K562 (cell line): ENCODE measurements around the gene MBD1. TPM values are rescaled to one million over a fixed set of nuclear protein-coding genes. Genes with fewer than 3 reads are reported as not detected.

Experiments
- ATAC-seq: fragments of 200-7000 bp; cut with Tn5 transposase; 3 replicates; pipeline ENCODE4 v1.9.1; 2020; ENCODE audit warnings: moderate library complexity
- BruUV-seq: library from RNA; stranded (reverse); fragments of 400-500 nt; replicated peaks from 2 replicates; lab custom pipeline; 2021; lab: Mats Ljungman, UMichigan
- CTCF ChIA-PET: fragments of 300-600 bp; formaldehyde crosslinking; extraction: SDS; loops from one replicate; lab custom pipeline; 2021; ENCODE audit warnings: low intra/inter-chr PET ratio; lab: Yijun Ruan, JAX
- POLR2A ChIA-PET: fragments of 300-600, 350-650 bp; sonication (Branson Sonifier 250); formaldehyde crosslinking; extraction: SDS; loops from one replicate; lab custom pipeline; 2021; ENCODE audit warnings: antibody characterized with exemption, inconsistent platforms; lab: Yijun Ruan, JAX
- DNase-seq, 4 experiments: peaks; one replicate each; pipeline versions ENCODE4 v3.0.0 to v3.0.0-alpha.2; 2011 to 2018; ENCODE audit warnings: low spot score in 3 of 4, mixed read lengths in 3 of 4; ENCODE audit errors: extremely low read depth in 1 of 4
- FAIRE-seq: peaks from 2 replicates; lab custom pipeline; 2011; peaks lifted over from hg19 to GRCh38; lab: Jason Lieb, UNC
- H2AFZ ChIP-seq: 2 replicates; pipeline ENCODE4 v1.6.0; 2011; ENCODE audit warnings: low read depth, low read length, control low read depth, inconsistent platforms
- H3K27ac ChIP-seq: fragments of 200-600 bp; 3 replicates; pipeline ENCODE4 v1.8.0; 2011; ENCODE audit warnings: low read depth, mild to moderate bottlenecking, control low read depth, inconsistent platforms, low read length, moderate library complexity, mixed read lengths; ENCODE audit errors: extremely low read depth
- H3K27me3 ChIP-seq, 2 experiments: fragments of 300-600 bp in 1 of 2; 2 replicates in 1 of 2; 3 replicates in 1 of 2; pipeline versions ENCODE4 v1.6.0 to v1.8.0; 2011; ENCODE audit warnings: inconsistent platforms in 2 of 2, low read length in 2 of 2, mild to moderate bottlenecking in 1 of 2, mixed read lengths in 1 of 2, moderate library complexity in 1 of 2; ENCODE audit not compliant: control insufficient read depth in 2 of 2, insufficient read depth in 2 of 2
- H3K36me3 ChIP-seq: fragments of 300-600 bp; 3 replicates; pipeline ENCODE4 v1.8.0; 2011; ENCODE audit warnings: mild to moderate bottlenecking, low read length, inconsistent platforms; ENCODE audit not compliant: control insufficient read depth, insufficient read depth
- H3K4me1 ChIP-seq, 2 experiments: fragments of 200-600 bp in 1 of 2; replicated peaks in 1 of 2; 2 replicates in 1 of 2; 3 replicates in 1 of 2; pipeline versions ENCODE4 v1.5.1 to v1.8.0; 2011; ENCODE audit warnings: inconsistent platforms in 2 of 2, low read length in 2 of 2, mild to moderate bottlenecking in 1 of 2, mixed read lengths in 1 of 2, moderate library complexity in 1 of 2; ENCODE audit not compliant: control insufficient read depth in 2 of 2, insufficient read depth in 2 of 2
- H3K4me2 ChIP-seq: 2 replicates; pipeline ENCODE4 v1.6.1; 2011; ENCODE audit warnings: low read length, control low read depth, inconsistent platforms, mixed read lengths; ENCODE audit not compliant: insufficient read depth
- H3K4me3 ChIP-seq: fragments of 200-600 bp; sonication (generic), shearing (Covaris generic); 2 replicates; pipeline ENCODE4 v1.5.1; 2016; ENCODE audit warnings: control low read depth, inconsistent platforms
- H3K79me2 ChIP-seq: fragments of 200-600 bp; 3 replicates; pipeline ENCODE4 v1.8.0; 2011; ENCODE audit warnings: low read length, inconsistent platforms; ENCODE audit not compliant: control insufficient read depth, insufficient read depth
- H3K9ac ChIP-seq, 2 experiments: 2 replicates each; pipeline versions ENCODE4 v1.6.0 to v1.6.1; 2011; ENCODE audit warnings: low read depth in 2 of 2, low read length in 2 of 2, control low read depth in 1 of 2, inconsistent platforms in 1 of 2, mild to moderate bottlenecking in 1 of 2, mixed read lengths in 1 of 2; ENCODE audit not compliant: insufficient read depth in 1 of 2
- H3K9me1 ChIP-seq: one replicate; pipeline ENCODE4 v1.6.0; 2011; ENCODE audit warnings: inconsistent platforms, mild to moderate bottlenecking, low read length, moderate library complexity; ENCODE audit not compliant: control insufficient read depth, insufficient read depth
- H3K9me3 ChIP-seq: replicated peaks from 2 replicates; pipeline ENCODE4 v1.5.1; 2011; ENCODE audit warnings: low read depth, low read length, inconsistent platforms; ENCODE audit not compliant: control insufficient read depth, insufficient read depth
- H4K20me1 ChIP-seq: replicated peaks from 2 replicates; pipeline ENCODE4 v1.6.1; 2011; ENCODE audit warnings: low read length, inconsistent platforms, mixed read lengths; ENCODE audit not compliant: control insufficient read depth, insufficient read depth
- HMG20A ChIP-seq: fragments of 450-650 bp; formaldehyde crosslinking; conservative IDR thresholded peaks from 2 replicates; pipeline ENCODE4 v1.4.0; 2020; ENCODE audit warnings: mild to moderate bottlenecking, mixed read lengths
- RFX1 ChIP-seq: fragments of 450-650 bp; IDR thresholded peaks from 2 replicates; pipeline ENCODE4 v1.6.1; 2016; ENCODE audit warnings: mild to moderate bottlenecking, moderate library complexity
- RHOXF2B ChIP-seq: fragments of 250-450 bp; sonication (Bioruptor Pico); conservative IDR thresholded peaks from 2 replicates; pipeline ENCODE4 v1.5.1; 2021
- ZNF431 ChIP-seq: sonication (generic); formaldehyde crosslinking; IDR thresholded peaks from 2 replicates; pipeline ENCODE4 v1.8.0; 2022; ENCODE audit warnings: mild to moderate bottlenecking, missing genetic modification reagents
- WGBS: fragments of 100-300 bp; shearing (Covaris generic); methylation state at CpG from one replicate; pipeline ENCODE4 v1.1.6; 2016; ENCODE audit warnings: low coverage, mixed read lengths; ENCODE audit not compliant: insufficient coverage; ENCODE audit errors: missing lambda C conversion rate; 5-methylcytosine and 5-hydroxymethylcytosine counted together
- in situ Hi-C: fragments of 300-500 bp; cut with MboI; formaldehyde crosslinking; loops from 4 replicates; pipeline ENCODE4 v1.15.0; 2018; ENCODE audit warnings: inconsistent platforms, mixed read lengths
- intact Hi-C: fragments of 100-400 bp; cut with micrococcal nuclease; formaldehyde crosslinking; loops from 2 replicates; pipeline ENCODE4 v1.14.2; 2022
- polyA plus RNA-seq, 8 experiments: library from polyadenylated mRNA; depleted of rRNA in 4 of 8; stranded (reverse) in 5 of 8; unstranded in 3 of 8; fragments of >200 nt; fragmentation: Nextera tagmentation in 2 of 8; fragmentation: Illumina TruSeq in 1 of 8; extraction: Ambion mirVana in 2 of 8; extraction: Trizol in 1 of 8; gene quantifications; 2 replicates each; pipeline versions ENCODE4 v1.2.1 to v1.2.3, GENCODE V29; 2011 to 2014; ENCODE audit warnings: inconsistent platforms in 1 of 8, missing spikeins in 1 of 8
- total RNA-seq, 7 experiments: library from RNA; depleted of rRNA in 6 of 7; stranded (reverse); fragments of >200 nt in 6 of 7; fragmentation: Illumina TruSeq in 2 of 7; extraction: Trizol in 2 of 7; gene quantifications; 2 replicates each; pipeline versions ENCODE4 v1.2.1 to v1.2.3, GENCODE V29; 2011 to 2021; ENCODE audit warnings: low replicate concordance in 1 of 7

The MBD1 gene
- total and polyA plus RNA-seq, 9 of the 15 experiments (the other 6 are each of a cell fraction or from before 2014, with no cell fraction given) = 3.0 to 59.7 (median 31.7) TPM

GRCh38 chr18:50297621-50298442 is 16.5 kb upstream of the MBD1 start:
- no peaks in the 10 kb centered on the region for H3K36me3 ChIP-seq
- H3K9me1 ChIP-seq = no peaks in the 10 kb centered on the region
- no peak overlapping the region for H3K9ac ChIP-seq
- no TSS peak for BruUV-seq
- POLR2A ChIA-PET = no interaction called here
- no peak overlapping the region for H3K4me3 ChIP-seq
- no peaks in the 10 kb centered on the region for H4K20me1 ChIP-seq
- FAIRE-seq = no peak
- no peak for DNase-seq
- H3K4me2 ChIP-seq = no peak overlapping the region
- no peaks in the 10 kb centered on the region for H3K27me3 ChIP-seq
- in situ Hi-C loops = no loop called here
- no peaks in the 10 kb centered on the region for H3K9me3 ChIP-seq
- intact Hi-C loops = no loop called here
- no peak overlapping the region for H2AFZ ChIP-seq
- no peak for ATAC-seq
- H3K4me1 ChIP-seq = peaks cover 3 to 6% of the 10 kb centered on the region in 2 experiments; a peak in 2 of 5 replicates
- no peak for TF ChIP-seq RHOXF2B (CRISPR knock-in tag)
- peak; percentile 59 for TF ChIP-seq RFX1
- no peak for TF ChIP-seq HMG20A (CRISPR knock-in tag)
- H3K79me2 ChIP-seq = no peaks in the 10 kb centered on the region
- CTCF ChIA-PET = no interaction called here
- WGBS = 65% methylated on average over 17 of the region's 28 CpGs
- no peak overlapping the region for H3K27ac ChIP-seq

GRCh38 chr18:50293039-50293438 is 11.7 kb upstream of the MBD1 start:
- Histone ChIP-seq H2AFZ (no peak overlapping the region), H3K4me2 (no peak overlapping the region), H3K79me2 (no peaks in the 10 kb centered on the region), H3K4me3 (no peak overlapping the region), H4K20me1 (no peaks in the 10 kb centered on the region), H3K36me3 (no peaks in the 10 kb centered on the region), H3K9ac (no peak overlapping the region), H3K27me3 (no peaks in the 10 kb centered on the region), H3K27ac (no peak overlapping the region), H3K9me3 (no peaks in the 10 kb centered on the region), H3K9me1 (no peaks in the 10 kb centered on the region), H3K4me1 (peaks cover 0 to 3% of the 10 kb centered on the region in 2 experiments; a peak in 1 of 5 replicates)
- in situ Hi-C loops = no loop called here
- WGBS = 67% methylated on average over 1 of the region's 1 CpG
- no TSS peak for BruUV-seq
- ATAC-seq = no peak
- no peak for DNase-seq
- TF ChIP-seq ZNF431 = no peak
- intact Hi-C loops = no loop called here
- FAIRE-seq = no peak
- CTCF ChIA-PET = no interaction called here
- POLR2A ChIA-PET = no interaction called here
